HEK293T (cell line): Measurements from ENCODE around the gene ZNF358.
A peak's percentile ranks its signal among the peaks of the same experiment; 100 is the strongest.

ENCODE experiments used
- CTCF ChIA-PET: fragments of 350-600 bp; formaldehyde crosslinking; extraction: SDS; loops from one replicate; lab custom pipeline; 2021; ENCODE audit warnings: antibody characterized with exemption, inconsistent platforms; lab: Yijun Ruan, JAX
- POLR2A ChIA-PET: fragments of 350-600 bp; formaldehyde crosslinking; extraction: SDS; loops from one replicate; lab custom pipeline; 2020; ENCODE audit warnings: antibody characterized with exemption, inconsistent platforms; lab: Yijun Ruan, JAX
- DNase-seq: peaks from one replicate; pipeline ENCODE4 v3.0.0; 2012; ENCODE audit warnings: mixed read lengths; ENCODE audit errors: extremely low spot score
- ARNT ChIP-seq: fragments of 450-650 bp; IDR thresholded peaks from 2 replicates; pipeline ENCODE4 v1.6.1; 2017; ENCODE audit warnings: mild to moderate bottlenecking
- BHLHE40 ChIP-seq: fragments of 450-650 bp; IDR thresholded peaks from 2 replicates; pipeline ENCODE4 v1.6.1; 2016; ENCODE audit warnings: mild to moderate bottlenecking, moderate library complexity, borderline replicate concordance
- CTBP1 ChIP-seq: fragments of 450-650 bp; IDR thresholded peaks from 2 replicates; pipeline ENCODE4 v1.6.1; 2016; ENCODE audit warnings: borderline replicate concordance
- ELF4 ChIP-seq: fragments of 450-650 bp; IDR thresholded peaks from 2 replicates; pipeline ENCODE4 v1.6.1; 2017; ENCODE audit warnings: antibody characterized with exemption
- FOXA1 ChIP-seq: fragments of 450-650 bp; IDR thresholded peaks from 2 replicates; pipeline ENCODE4 v1.6.1; 2016; ENCODE audit warnings: mild to moderate bottlenecking
- FOXK2 ChIP-seq: fragments of 450-650 bp; IDR thresholded peaks from 2 replicates; pipeline ENCODE4 v1.6.1; 2016; ENCODE audit warnings: mild to moderate bottlenecking
- FOXM1 ChIP-seq: fragments of 450-650 bp; IDR thresholded peaks from 2 replicates; pipeline ENCODE4 v1.6.1; 2017; ENCODE audit warnings: mild to moderate bottlenecking, borderline replicate concordance
- HDGF ChIP-seq: fragments of 450-650 bp; IDR thresholded peaks from 2 replicates; pipeline ENCODE4 v1.6.1; 2017; ENCODE audit warnings: antibody characterized with exemption, borderline replicate concordance
- L3MBTL2 ChIP-seq: fragments of 450-650 bp; conservative IDR thresholded peaks from 2 replicates; pipeline ENCODE4 v1.6.1; 2016; ENCODE audit warnings: mild to moderate bottlenecking
- LEF1 ChIP-seq: fragments of 450-650 bp; IDR thresholded peaks from 2 replicates; pipeline ENCODE4 v1.6.1; 2017; ENCODE audit warnings: mild to moderate bottlenecking, borderline replicate concordance
- NFRKB ChIP-seq: fragments of 450-650 bp; IDR thresholded peaks from 2 replicates; pipeline ENCODE4 v1.6.1; 2016; ENCODE audit warnings: mild to moderate bottlenecking, moderate library complexity
- PKNOX1 ChIP-seq: fragments of 450-650 bp; IDR thresholded peaks from 2 replicates; pipeline ENCODE4 v1.6.1; 2016
- SP1 ChIP-seq: fragments of 450-650 bp; IDR thresholded peaks from 2 replicates; pipeline ENCODE4 v1.6.1; 2017
- SUZ12 ChIP-seq: fragments of 450-650 bp; IDR thresholded peaks from 2 replicates; pipeline ENCODE4 v1.6.1; 2016; ENCODE audit warnings: mild to moderate bottlenecking
- TARDBP ChIP-seq: fragments of 450-650 bp; IDR thresholded peaks from 2 replicates; pipeline ENCODE4 v1.6.1; 2016
- ZNF384 ChIP-seq: fragments of 450-650 bp; IDR thresholded peaks from 2 replicates; pipeline ENCODE4 v1.6.1; 2016

The ZNF358 gene

GRCh38 chr19:7529610-7530490 lies 13.9 kb downstream of the ZNF358 start:
- ChIA-PET POLR2A (interaction anchor here (3.7 kb wide), 1 partner anchor 7 kb away, joined by 21 read pairs; the partner anchor contains the start of gene MCOLN1), CTCF (no interaction called here)
- no peak for DNase-seq
- TF ChIP-seq FOXM1: no peak
- TF ChIP-seq LEF1: no peak
- TF ChIP-seq FOXK2: no peak
- TF ChIP-seq ELF4: no peak
- TF ChIP-seq TARDBP: no peak
- TF ChIP-seq SP1: no peak
- no peak for TF ChIP-seq SUZ12
- no peak for TF ChIP-seq PKNOX1
- no peak for TF ChIP-seq BHLHE40

- DNase-seq: no peak
- ChIA-PET POLR2A (interaction anchor here (1.2 to 3.7 kb wide), 2 partner anchors 11 to 434 kb away, joined by 3 to 21 read pairs; partner anchors contain the start of gene MCOLN1), CTCF (interaction anchor here (0.5 kb wide), 1 partner anchor 15 kb away, joined by 3 read pairs; no protein-coding TSS in a partner anchor)
- TF ChIP-seq ARNT: no peak
- TF ChIP-seq FOXA1: no peak
- no peak for TF ChIP-seq ELF4
- TF ChIP-seq FOXK2: no peak
- no peak for TF ChIP-seq FOXM1
- no peak for TF ChIP-seq PKNOX1
- no peak for TF ChIP-seq TARDBP
- no peak for TF ChIP-seq ZNF384
- no peak for TF ChIP-seq NFRKB
- TF ChIP-seq LEF1: no peak
- TF ChIP-seq CTBP1: no peak
- no peak for TF ChIP-seq BHLHE40
- TF ChIP-seq SP1: no peak
These were observed 17.5 kb downstream of the ZNF358 start for GRCh38 chr19:7533281-7533885.

GRCh38 chr19:7533925-7534480 lies 18.1 kb downstream of the ZNF358 start:
- ChIA-PET CTCF (no interaction called here), POLR2A (interaction anchor here (1.2 to 2.0 kb wide), 2 partner anchors 28 to 435 kb away, joined by 3 to 5 read pairs; no protein-coding TSS in a partner anchor)
- peak; percentile 87 for DNase-seq
- TF ChIP-seq HDGF (no peak), L3MBTL2 (no peak), PKNOX1 (no peak), TARDBP (no peak), ELF4 (no peak), ARNT (no peak), CTBP1 (no peak), SUZ12 (no peak), FOXK2 (no peak), LEF1 (no peak), BHLHE40 (no peak), SP1 (no peak), ZNF384 (no peak), FOXA1 (no peak), FOXM1 (no peak), NFRKB (no peak)

- DNase-seq: peak; percentile 50
- TF ChIP-seq LEF1: no peak
- no peak for TF ChIP-seq CTBP1
- TF ChIP-seq ARNT: no peak
- TF ChIP-seq ZNF384: no peak
- TF ChIP-seq ELF4: no peak
- TF ChIP-seq PKNOX1: no peak
- no peak for TF ChIP-seq HDGF
- no peak for TF ChIP-seq FOXA1
- no peak for TF ChIP-seq SP1
- TF ChIP-seq NFRKB: no peak
- TF ChIP-seq FOXK2: no peak
- ChIA-PET CTCF (no interaction called here), POLR2A (interaction anchor here (0.8 to 2.0 kb wide), 3 partner anchors 12 to 71 kb away, joined by 3 to 5 read pairs (median 3); partner anchors contain the start of gene MCOLN1)
These were observed 18.7 kb downstream of the ZNF358 start for GRCh38 chr19:7534531-7535046.
